ENCODE data around the gene ACSL1. TPM values are rescaled to one million over a fixed set of nuclear protein-coding genes. Genes with fewer than 3 reads are reported as not detected.

ACSL1 gene
- total RNA-seq, 2 experiments from 2014 or later, result 24.3 to 32.9 TPM

DNA sequence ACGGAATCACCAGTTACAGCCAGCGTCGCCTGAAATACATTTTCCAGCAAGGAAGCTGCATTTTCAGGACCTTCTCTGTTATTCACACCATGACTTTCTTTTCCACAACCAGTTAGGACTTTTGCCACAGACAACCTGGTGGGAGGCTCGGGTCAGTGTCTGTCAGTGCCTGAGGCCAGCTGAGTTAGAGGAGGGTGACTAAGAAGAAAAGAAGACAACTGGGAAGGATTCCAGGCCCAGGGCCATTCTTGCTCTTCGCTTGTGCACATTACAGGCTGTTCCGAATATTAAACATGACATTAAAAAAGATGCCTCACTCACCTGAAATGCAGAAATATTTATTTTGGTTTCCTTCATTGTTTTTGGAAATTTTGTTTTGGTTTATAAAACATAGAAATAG lies 70.5 kb downstream of the ACSL1 start:
- DNase-seq (ENCODE audit: low spot score), result no peak
- no peak overlapping the region for H3K4me2 ChIP-seq (ENCODE audit: low read length)
- ChIA-PET CTCF (ENCODE audit: unreplicated experiment) (no interaction called here), POLR2A (no interaction called here)
- H3K27ac ChIP-seq (ENCODE audit: low read depth, low read length, poor library complexity, severe bottlenecking), result no peak overlapping the region
- no peaks in the 10 kb centered on the region for H4K20me1 ChIP-seq (ENCODE audit: insufficient read depth, low read length)
- no peaks in the 10 kb centered on the region for H3K9me2 ChIP-seq (ENCODE audit: insufficient read depth, low read length)
- H3K9me3 ChIP-seq (ENCODE audit: low read length), result no peaks in the 10 kb centered on the region
- H3K4me3 ChIP-seq (ENCODE audit: low read depth, low read length, poor library complexity, severe bottlenecking), result no peak overlapping the region
- BruUV-seq (replicated peaks), result no TSS peak
- TF ChIP-seq EZH2phosphoT487 (IDR thresholded peaks at IDR 0.05; ENCODE audit: borderline replicate concordance, low read depth, low read length) (no peak), CTCF (conservative IDR thresholded peaks at IDR 0.05; ENCODE audit: low read length) (no peak)
- no peaks in the 10 kb centered on the region for H3K4me1 ChIP-seq (ENCODE audit: insufficient read depth, low read length, poor library complexity, severe bottlenecking)
- intact Hi-C loops (cut with micrococcal nuclease; ENCODE audit: unreplicated experiment), result no loop called here
- peaks cover 51% of the 10 kb centered on the region for H3K36me3 ChIP-seq (ENCODE audit: insufficient read depth, low read length)
- no peak overlapping the region for H2AFZ ChIP-seq (ENCODE audit: low read length)
- H3K79me2 ChIP-seq (ENCODE audit: insufficient read depth, low read depth, low read length), result no peaks in the 10 kb centered on the region

DNA sequence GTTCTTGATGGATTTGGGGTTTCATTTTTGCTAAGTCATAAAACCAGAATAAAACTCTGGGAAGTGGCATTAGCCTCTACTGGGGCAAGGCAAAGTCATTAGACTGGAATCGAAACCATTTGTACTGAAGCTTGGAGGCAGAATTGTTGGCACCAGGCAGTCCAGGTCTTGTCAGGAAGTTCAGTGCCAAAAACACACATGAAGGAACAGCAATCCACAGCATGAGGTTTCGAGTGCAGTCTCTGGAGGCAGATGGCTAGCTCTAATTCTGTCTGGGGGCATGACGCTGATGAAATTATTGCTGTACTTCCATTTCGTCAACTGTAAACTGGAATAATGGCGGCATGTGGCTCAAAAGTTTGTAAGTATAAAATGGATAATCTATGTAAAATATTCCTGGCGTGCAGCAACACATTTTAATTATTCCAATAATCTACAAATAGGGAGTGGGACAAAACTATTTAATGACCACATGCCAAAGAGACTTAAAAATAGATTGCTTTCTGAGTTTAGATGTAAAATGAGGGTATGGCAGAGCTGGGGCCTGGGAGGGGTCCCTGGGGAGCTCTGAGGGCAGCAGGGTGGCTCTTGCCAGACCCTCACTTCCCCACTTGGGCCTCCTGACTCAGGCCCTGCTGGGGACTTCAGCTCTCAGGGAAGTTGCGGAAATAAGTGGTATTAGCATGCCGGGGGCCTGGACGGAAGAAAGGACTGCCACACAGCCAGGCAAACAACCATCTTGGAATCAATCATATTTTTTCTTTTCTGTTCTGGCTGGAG lies 73.1 kb downstream of the ACSL1 start:
- no TSS peak for BruUV-seq (replicated peaks)
- intact Hi-C loops (cut with micrococcal nuclease; ENCODE audit: unreplicated experiment), result no loop called here
- POLR2A ChIA-PET, result interaction anchor here (0.7 to 1.2 kb wide), 2 partner anchors 19 to 441 kb away, joined by 3 read pairs; partner anchors contain the start of gene CENPU

More for the DNA sequence above, 73.1 kb downstream of the ACSL1 start:
- no peak for TF ChIP-seq CTCF (conservative IDR thresholded peaks at IDR 0.05; ENCODE audit: low read length)
- no peak for TF ChIP-seq EZH2phosphoT487 (IDR thresholded peaks at IDR 0.05; ENCODE audit: borderline replicate concordance, low read depth, low read length)
- Histone ChIP-seq H4K20me1 (ENCODE audit: insufficient read depth, low read length) (no peaks in the 10 kb centered on the region), H3K79me2 (ENCODE audit: insufficient read depth, low read depth, low read length) (no peaks in the 10 kb centered on the region), H3K9me2 (ENCODE audit: insufficient read depth, low read length) (no peaks in the 10 kb centered on the region), H2AFZ (ENCODE audit: low read length) (no peak overlapping the region), H3K27ac (ENCODE audit: low read depth, low read length, poor library complexity, severe bottlenecking) (no peak overlapping the region), H3K36me3 (ENCODE audit: insufficient read depth, low read length) (peaks cover 38% of the 10 kb centered on the region), H3K4me3 (ENCODE audit: low read depth, low read length, poor library complexity, severe bottlenecking) (no peak overlapping the region), H3K4me1 (ENCODE audit: insufficient read depth, low read length, poor library complexity, severe bottlenecking) (no peaks in the 10 kb centered on the region), H3K9me3 (ENCODE audit: low read length) (no peaks in the 10 kb centered on the region), H3K4me2 (ENCODE audit: low read length) (no peak overlapping the region)
- no peak for DNase-seq (ENCODE audit: low spot score)
- CTCF ChIA-PET (ENCODE audit: unreplicated experiment), result no interaction called here

All from OCI-LY7 (cell line).